Ovary (tissue), 9 donors: ENCODE data around the gene SV2C. TPM values are rescaled to one million over a fixed set of nuclear protein-coding genes. Genes with fewer than 3 reads are reported as not detected.

Experiments
- DNase-seq, 5 donors: peaks; one replicate each; pipeline ENCODE4 v3.0.0-alpha.2; 2019 to 2020
- H3K27ac ChIP-seq, 2 donors: fragments of 200-600 bp; one replicate each; pipeline versions ENCODE4 v1.5.1 to v1.8.0; 2019 to 2022
- H3K27me3 ChIP-seq: fragments of 200-600 bp; one replicate; pipeline ENCODE4 v1.8.0; 2022
- H3K36me3 ChIP-seq: fragments of 200-600 bp; sonication (generic); one replicate; pipeline ENCODE4 v1.5.1; 2019
- H3K4me1 ChIP-seq: one replicate; pipeline ENCODE4 v1.8.1; 2013; ENCODE audit warnings: mild to moderate bottlenecking, moderate library complexity; ENCODE audit not compliant: insufficient read depth
- H3K4me3 ChIP-seq: fragments of 200-600 bp; sonication (generic); one replicate; pipeline ENCODE4 v1.5.1; 2017
- H3K9me3 ChIP-seq, 2 donors: fragments of 200-600 bp in 1 of 2; sonication (generic) in 1 of 2; one replicate each; pipeline versions ENCODE4 v1.5.1 to v1.8.1; 2013 to 2019; ENCODE audit warnings: mild to moderate bottlenecking in 1 of 2, moderate library complexity in 1 of 2
- EP300 ChIP-seq: sonication (generic); formaldehyde crosslinking; IDR thresholded peaks from one replicate; pipeline ENCODE4 v1.6.1; 2017; ENCODE audit warnings: antibody characterized with exemption
- POLR2A ChIP-seq: fragments of 450-650 bp; IDR thresholded peaks from one replicate; pipeline ENCODE4 v1.6.1; 2017; ENCODE audit warnings: antibody characterized with exemption, mild to moderate bottlenecking, moderate library complexity
- WGBS, 3 donors: extraction: QIAGEN DNeasy Blood & Tissue Kit in 1 of 3; methylation state at CpG; one replicate each; pipeline versions ENCODE4 v1.1.5 to v1.1.7; 2013 to 2017; 5-methylcytosine and 5-hydroxymethylcytosine counted together
- intact Hi-C, 4 donors: fragments of 100-400 bp; cut with DNase I; formaldehyde crosslinking; loops; one replicate each; pipeline versions ENCODE4 v1.11.0 to v1.15.1; 2022 to 2023
- polyA plus RNA-seq, 2 donors: library from polyadenylated mRNA; stranded (reverse); fragments of 200-250 nt in 1 of 2; fragments of 350-450 nt in 1 of 2; fragmentation: Illumina TruSeq in 1 of 2; extraction: RNeasy Lipid Tissue Mini Kit (QIAGEN cat#74804) in 1 of 2; gene quantifications; one replicate each; pipeline ENCODE4 v1.2.3, GENCODE V29; 2013 to 2014
- total RNA-seq, 7 donors: library from RNA; depleted of rRNA in 2 of 7; stranded (reverse); fragments of >200 nt in 2 of 7; fragmentation: NEBNext Ultra II Directional in 3 of 7; extraction: Animal tissue kit (Norgen Biotek cat#: 25700) in 3 of 7; gene quantifications; one replicate each; pipeline versions ENCODE4 v1.1.0 to v1.2.4, GENCODE V29; 2016 to 2023
- TF ChIP-seq, protein P1 (sequence below), 3 donors: fragments of 450-650 bp in 2 of 3; fragments of 200-600 bp in 1 of 3; IDR thresholded peaks; one replicate each; pipeline versions ENCODE4 v1.5.1 to v1.8.0; 2016 to 2022; ENCODE audit warnings: antibody characterized with exemption in 3 of 3, mild to moderate bottlenecking in 1 of 3
- donor health status: DM: no; HTN: no; CAD: no; lungs with moderate emphysema.
- donor health status: DM: no; HTN: no; CAD: no.
- donor health status: Bipolar disorder and iron deficiency.
- donor health status: DM: yes; HTN: yes; CAD: no.
- donor health status: DM: no; HTN: no; CAD: no.
- donor health status: DM: yes; HTN: yes; CAD: no.

The SV2C gene
- total and polyA plus RNA-seq, 9 donors: 0.10 to 1.3 (median 0.51) TPM

DNA sequence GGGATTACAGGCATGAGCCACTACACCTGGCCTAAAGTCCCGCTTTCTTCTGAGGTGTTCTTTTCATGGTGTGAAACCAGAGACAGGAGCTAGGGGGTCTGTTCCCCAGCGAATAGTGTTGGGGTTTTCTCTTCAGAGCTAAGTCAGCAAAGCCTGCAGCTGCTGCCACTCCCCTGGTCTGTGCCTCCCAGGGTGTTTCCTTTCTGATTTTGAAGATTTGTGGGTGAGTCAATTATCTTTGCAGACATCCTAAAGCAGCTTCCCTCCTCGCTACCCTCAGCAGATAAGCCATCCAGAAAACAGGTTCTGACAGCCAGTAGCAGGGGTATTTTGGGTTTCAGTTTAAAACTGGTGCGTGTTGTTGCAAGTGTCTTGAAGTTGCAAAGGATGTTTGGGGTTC is 247.9 kb downstream of the SV2C start:
- intact Hi-C loops: no loop called here
- DNase-seq: no peak
- Histone ChIP-seq H3K9me3 (no peaks in the 10 kb centered on the region), H3K36me3 (no peaks in the 10 kb centered on the region), H3K27ac (no peak overlapping the region), H3K4me3 (no peak overlapping the region), H3K27me3 (no peaks in the 10 kb centered on the region), H3K4me1 (no peaks in the 10 kb centered on the region)
- 83 to 87% (median 85%) methylated on average over 4 of the region's 4 CpGs for WGBS, 3 donors
- no peak for TF ChIP-seq EP300
- TF ChIP-seq, protein P1, sequence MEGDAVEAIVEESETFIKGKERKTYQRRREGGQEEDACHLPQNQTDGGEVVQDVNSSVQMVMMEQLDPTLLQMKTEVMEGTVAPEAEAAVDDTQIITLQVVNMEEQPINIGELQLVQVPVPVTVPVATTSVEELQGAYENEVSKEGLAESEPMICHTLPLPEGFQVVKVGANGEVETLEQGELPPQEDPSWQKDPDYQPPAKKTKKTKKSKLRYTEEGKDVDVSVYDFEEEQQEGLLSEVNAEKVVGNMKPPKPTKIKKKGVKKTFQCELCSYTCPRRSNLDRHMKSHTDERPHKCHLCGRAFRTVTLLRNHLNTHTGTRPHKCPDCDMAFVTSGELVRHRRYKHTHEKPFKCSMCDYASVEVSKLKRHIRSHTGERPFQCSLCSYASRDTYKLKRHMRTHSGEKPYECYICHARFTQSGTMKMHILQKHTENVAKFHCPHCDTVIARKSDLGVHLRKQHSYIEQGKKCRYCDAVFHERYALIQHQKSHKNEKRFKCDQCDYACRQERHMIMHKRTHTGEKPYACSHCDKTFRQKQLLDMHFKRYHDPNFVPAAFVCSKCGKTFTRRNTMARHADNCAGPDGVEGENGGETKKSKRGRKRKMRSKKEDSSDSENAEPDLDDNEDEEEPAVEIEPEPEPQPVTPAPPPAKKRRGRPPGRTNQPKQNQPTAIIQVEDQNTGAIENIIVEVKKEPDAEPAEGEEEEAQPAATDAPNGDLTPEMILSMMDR (IDR thresholded peaks at IDR 0.05): no peak
- TF ChIP-seq POLR2A: no peak

DNA sequence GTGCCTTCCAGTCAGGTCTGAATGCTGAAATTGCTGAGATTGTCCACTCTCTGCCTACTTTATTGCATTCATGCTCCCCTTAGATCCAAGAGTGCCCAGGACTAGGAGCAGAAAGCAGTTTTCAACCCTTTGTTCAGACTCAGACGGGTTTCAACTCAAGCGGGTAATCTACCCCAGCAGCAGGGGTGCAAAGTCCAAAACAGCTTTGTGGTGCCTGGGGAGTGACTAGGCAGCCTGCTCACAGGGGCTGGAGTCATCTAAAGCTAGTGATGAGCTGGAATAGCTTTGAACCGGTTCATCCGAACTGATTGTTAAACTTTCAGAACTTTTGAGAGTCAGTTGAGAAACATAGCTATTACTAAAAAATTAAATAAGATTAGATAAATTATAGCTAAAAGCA is 248.9 kb downstream of the SV2C start:
- Histone ChIP-seq H3K27me3 (no peaks in the 10 kb centered on the region), H3K4me1 (no peaks in the 10 kb centered on the region), H3K36me3 (no peaks in the 10 kb centered on the region), H3K27ac (no peak overlapping the region), H3K4me3 (no peak overlapping the region), H3K9me3 (no peaks in the 10 kb centered on the region)
- 96 to 98% (median 97%) methylated on average over 4 of the region's 4 CpGs for WGBS, 3 donors
- TF ChIP-seq, protein P1 (IDR thresholded peaks at IDR 0.05): no peak
- no peak for TF ChIP-seq EP300
- no peak for TF ChIP-seq POLR2A
- no peak for DNase-seq
- intact Hi-C loops: no loop called here

- Histone ChIP-seq H3K36me3 (no peaks in the 10 kb centered on the region), H3K4me3 (no peak overlapping the region), H3K9me3 (no peaks in the 10 kb centered on the region), H3K27ac (no peak overlapping the region), H3K4me1 (no peaks in the 10 kb centered on the region), H3K27me3 (no peaks in the 10 kb centered on the region)
- no peak for TF ChIP-seq EP300
- no peak for TF ChIP-seq POLR2A
- TF ChIP-seq, protein P1 (IDR thresholded peaks at IDR 0.05): no peak
- intact Hi-C loops: no loop called here
- 68 to 88% (median 86%) methylated on average over 2 of the region's 2 CpGs for WGBS, 3 donors
- no peak for DNase-seq
Measured at GRCh38 chr5:76332611-76333205, 249.5 kb downstream of the SV2C start.

- H3K36me3 ChIP-seq: no peaks in the 10 kb centered on the region
- intact Hi-C loops: no loop called here
Measured at GRCh38 chr5:76333571-76333970, 250.4 kb downstream of the SV2C start.

More at GRCh38 chr5:76333571-76333970, 250.4 kb downstream of the SV2C start:
- TF ChIP-seq EP300: no peak
- TF ChIP-seq, protein P1 (IDR thresholded peaks at IDR 0.05): no peak
- no peak for TF ChIP-seq POLR2A
- Histone ChIP-seq H3K27ac (no peak overlapping the region), H3K9me3 (no peaks in the 10 kb centered on the region), H3K4me3 (no peak overlapping the region), H3K27me3 (no peaks in the 10 kb centered on the region), H3K4me1 (no peaks in the 10 kb centered on the region)
- 21 to 32% (median 32%) methylated on average over 4 of the region's 4 CpGs for WGBS, 3 donors
- no peak for DNase-seq
